SU-DHL-6 (cell line): ENCODE measurements around the gene GALNT6.
A peak's percentile ranks its signal among the peaks of the same experiment; 100 is the strongest.

Experiments used
- H2AFZ ChIP-seq: fragments of 200-600 bp; sonication (generic); 2 replicates; pipeline ENCODE4 v1.6.1; 2014; ENCODE audit warnings: low read depth, mild to moderate bottlenecking, moderate library complexity, mixed read lengths, antibody characterized with exemption, low read length; ENCODE audit not compliant: severe bottlenecking
- H3F3A ChIP-seq: fragments of 200-600 bp; shearing (Covaris generic); 2 replicates; pipeline ENCODE4 v1.6.0; 2016; ENCODE audit warnings: antibody characterized with exemption, mild to moderate bottlenecking; ENCODE audit not compliant: insufficient read depth
- H3K27ac ChIP-seq: fragments of 200-600 bp; sonication (generic); 2 replicates; pipeline ENCODE4 v1.5.1; 2016; ENCODE audit warnings: low read depth, mild to moderate bottlenecking, low read length, moderate library complexity, mixed read lengths
- H3K27me3 ChIP-seq: fragments of 200-600 bp; sonication (generic), shearing (Covaris generic); 2 replicates; pipeline ENCODE4 v1.6.0; 2014; ENCODE audit warnings: mild to moderate bottlenecking, low read length
- H3K36me3 ChIP-seq: fragments of 200-600 bp; sonication (generic); 2 replicates; pipeline ENCODE4 v1.6.1; 2014; ENCODE audit warnings: mild to moderate bottlenecking, low read length, mixed read lengths
- H3K4me2 ChIP-seq: fragments of 300-600, 200-600 bp; shearing (Covaris generic), sonication (generic); 2 replicates; pipeline ENCODE4 v1.6.0; 2014; ENCODE audit warnings: low read length, low read depth, mild to moderate bottlenecking; ENCODE audit not compliant: poor library complexity, severe bottlenecking
- H3K4me3 ChIP-seq: fragments of 200-600 bp; sonication (generic); 2 replicates; pipeline ENCODE4 v1.5.1; 2014; ENCODE audit warnings: antibody characterized with exemption, low read length, mild to moderate bottlenecking, mixed read lengths; ENCODE audit not compliant: insufficient read depth, poor library complexity, severe bottlenecking
- H3K79me2 ChIP-seq: fragments of 200-600 bp; sonication (generic); 2 replicates; pipeline ENCODE4 v1.6.1; 2014; ENCODE audit warnings: mild to moderate bottlenecking, low read length, moderate library complexity; ENCODE audit not compliant: insufficient read depth
- H3K9ac ChIP-seq: fragments of 200-600 bp; sonication (generic); 2 replicates; pipeline ENCODE4 v1.7.0; 2014; ENCODE audit warnings: mild to moderate bottlenecking, low read length
- H3K9me2 ChIP-seq: fragments of 200-600 bp; sonication (generic); replicated peaks from 2 replicates; pipeline ENCODE4 v1.6.1; 2014; ENCODE audit warnings: low read length; ENCODE audit not compliant: insufficient read depth
- H3K9me3 ChIP-seq: fragments of 200-600 bp; sonication (generic); 2 replicates; pipeline ENCODE4 v1.6.1; 2014; ENCODE audit warnings: low read length, mixed read lengths; ENCODE audit not compliant: insufficient read depth
- H4K20me1 ChIP-seq: fragments of 200-600 bp; sonication (generic); 2 replicates; pipeline ENCODE4 v1.6.1; 2014; ENCODE audit warnings: low read depth, mild to moderate bottlenecking, antibody characterized with exemption, low read length, moderate library complexity, mixed read lengths
- EZH2phosphoT487 ChIP-seq: fragments of 200-600 bp; sonication (generic), shearing (Covaris generic); conservative IDR thresholded peaks from 2 replicates; pipeline ENCODE4 v1.6.1; 2018; ENCODE audit warnings: mild to moderate bottlenecking, antibody characterized with exemption, low read length, moderate library complexity, mixed read lengths
- TF ChIP-seq, protein P1 (sequence below): fragments of 200-600 bp; sonication (generic); IDR thresholded peaks from one replicate; pipeline ENCODE4 v1.5.1; 2017; ENCODE audit warnings: antibody characterized with exemption, mild to moderate bottlenecking, low read length, moderate library complexity; ENCODE audit not compliant: insufficient read depth, poor library complexity, severe bottlenecking

GALNT6 gene

DNA sequence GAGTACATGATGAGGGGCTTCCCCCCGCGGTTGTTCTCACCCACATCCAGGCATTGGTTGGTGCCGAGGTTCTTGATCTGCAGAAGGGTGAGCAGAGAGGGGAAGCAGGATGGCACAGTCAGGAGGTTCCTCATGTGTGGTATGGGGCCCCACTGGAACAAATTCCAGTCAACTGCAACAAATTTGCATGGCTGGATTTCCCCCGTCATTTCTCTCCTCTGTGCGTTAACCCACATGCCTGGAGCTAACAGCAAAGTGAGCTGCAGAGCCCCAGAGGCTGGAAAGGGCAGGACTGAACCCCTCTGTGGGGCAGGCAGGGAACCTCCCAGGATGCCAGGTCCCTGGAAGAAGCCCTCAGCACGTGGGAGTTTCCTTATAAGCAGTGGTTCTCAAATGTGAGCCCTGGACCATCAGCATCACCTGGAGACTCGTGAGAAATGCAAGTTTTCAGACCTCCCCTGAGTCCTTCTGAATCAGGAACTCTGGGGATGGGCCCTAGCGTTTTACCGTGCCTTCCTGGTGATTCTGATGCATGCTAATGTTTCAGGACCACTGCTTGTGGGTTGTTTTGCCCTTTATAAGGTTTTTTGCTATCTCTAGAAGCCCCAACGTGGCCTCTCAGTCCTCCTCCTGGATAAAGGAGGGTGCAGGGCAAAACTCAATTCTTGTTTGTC is 33.7 kb downstream of the GALNT6 start:
- Histone ChIP-seq H3K27ac (no peak overlapping the region), H3K4me2 (no peak overlapping the region)

DNA sequence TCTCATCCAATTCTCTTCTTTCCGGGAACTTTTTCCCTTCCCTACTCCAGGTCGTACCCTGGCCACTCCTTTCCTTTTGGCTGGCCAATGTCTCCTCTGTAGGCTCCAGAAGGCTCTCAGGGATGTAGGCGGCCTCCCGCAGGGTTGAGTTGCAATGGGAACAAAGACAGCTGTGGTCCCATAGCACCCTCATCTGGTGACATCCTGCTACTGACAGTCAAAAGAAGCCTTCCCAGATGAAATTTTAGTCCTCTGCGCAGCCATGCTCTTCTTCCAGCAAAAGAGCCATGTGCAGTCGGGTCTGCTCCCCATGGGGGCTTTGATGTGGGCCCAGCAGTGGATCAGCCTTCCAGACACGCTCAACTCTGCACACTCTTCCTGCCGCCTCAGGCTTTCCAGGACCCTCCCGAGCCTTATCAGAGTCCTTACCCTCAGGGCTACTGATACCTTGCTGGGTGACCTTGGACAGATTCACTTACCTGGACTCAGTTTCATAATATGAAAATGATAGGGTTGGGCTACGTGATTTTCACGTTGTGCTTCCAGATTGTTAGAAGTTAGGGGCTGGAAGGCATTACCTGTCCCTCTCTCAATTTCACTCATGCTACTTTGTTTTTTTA is 39.2 kb downstream of the GALNT6 start:
- no peak overlapping the region for H3K9ac ChIP-seq
- no peaks in the 10 kb centered on the region for H3K79me2 ChIP-seq
- H2AFZ ChIP-seq: no peak overlapping the region
- H3K9me3 ChIP-seq: no peaks in the 10 kb centered on the region
- no peak overlapping the region for H3K4me2 ChIP-seq
- H3K27ac ChIP-seq: no peak overlapping the region
- H3K4me3 ChIP-seq: no peak overlapping the region
- H3K9me2 ChIP-seq: no peaks in the 10 kb centered on the region
- no peak for TF ChIP-seq EZH2phosphoT487
- TF ChIP-seq, protein P1, sequence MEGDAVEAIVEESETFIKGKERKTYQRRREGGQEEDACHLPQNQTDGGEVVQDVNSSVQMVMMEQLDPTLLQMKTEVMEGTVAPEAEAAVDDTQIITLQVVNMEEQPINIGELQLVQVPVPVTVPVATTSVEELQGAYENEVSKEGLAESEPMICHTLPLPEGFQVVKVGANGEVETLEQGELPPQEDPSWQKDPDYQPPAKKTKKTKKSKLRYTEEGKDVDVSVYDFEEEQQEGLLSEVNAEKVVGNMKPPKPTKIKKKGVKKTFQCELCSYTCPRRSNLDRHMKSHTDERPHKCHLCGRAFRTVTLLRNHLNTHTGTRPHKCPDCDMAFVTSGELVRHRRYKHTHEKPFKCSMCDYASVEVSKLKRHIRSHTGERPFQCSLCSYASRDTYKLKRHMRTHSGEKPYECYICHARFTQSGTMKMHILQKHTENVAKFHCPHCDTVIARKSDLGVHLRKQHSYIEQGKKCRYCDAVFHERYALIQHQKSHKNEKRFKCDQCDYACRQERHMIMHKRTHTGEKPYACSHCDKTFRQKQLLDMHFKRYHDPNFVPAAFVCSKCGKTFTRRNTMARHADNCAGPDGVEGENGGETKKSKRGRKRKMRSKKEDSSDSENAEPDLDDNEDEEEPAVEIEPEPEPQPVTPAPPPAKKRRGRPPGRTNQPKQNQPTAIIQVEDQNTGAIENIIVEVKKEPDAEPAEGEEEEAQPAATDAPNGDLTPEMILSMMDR: peak; percentile 18
- H4K20me1 ChIP-seq: no peaks in the 10 kb centered on the region
- no peaks in the 10 kb centered on the region for H3K36me3 ChIP-seq
- H3K27me3 ChIP-seq: peaks cover under 1% of the 10 kb centered on the region; the same call in 1 of the 2 replicates
- H3F3A ChIP-seq: no peaks in the 10 kb centered on the region

More for the DNA sequence above, 33.7 kb downstream of the GALNT6 start:
- Histone ChIP-seq H3K9me3 (no peaks in the 10 kb centered on the region), H3K27me3 (no peaks in the 10 kb centered on the region), H2AFZ (no peak overlapping the region), H3F3A (no peaks in the 10 kb centered on the region), H3K79me2 (no peaks in the 10 kb centered on the region), H3K4me3 (no peak overlapping the region), H3K9ac (no peak overlapping the region), H3K36me3 (no peaks in the 10 kb centered on the region), H4K20me1 (no peaks in the 10 kb centered on the region), H3K9me2 (no peaks in the 10 kb centered on the region)
- no peak for TF ChIP-seq EZH2phosphoT487
- TF ChIP-seq, protein P1: no peak

DNA sequence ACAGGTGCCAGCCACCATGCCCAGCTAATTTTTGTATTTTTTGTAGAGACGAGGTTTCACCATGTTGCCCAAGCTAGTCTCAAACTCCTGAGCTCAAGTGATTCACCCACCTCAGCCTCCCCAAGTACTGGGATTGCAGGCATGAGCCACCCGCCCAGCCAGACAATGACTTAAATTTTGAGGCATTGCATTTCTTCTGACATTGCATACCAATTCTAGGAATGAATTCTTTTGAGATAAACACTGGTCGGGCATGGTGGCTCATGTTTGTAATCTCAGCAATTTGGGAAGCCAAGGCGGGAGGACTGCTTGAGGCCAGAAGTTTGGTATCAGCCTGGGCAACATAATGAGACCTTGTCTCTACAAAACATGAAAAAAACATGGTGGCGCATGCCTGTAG is 42.2 kb downstream of the GALNT6 start:
- no peaks in the 10 kb centered on the region for H3K9me3 ChIP-seq
- TF ChIP-seq, protein P1: no peak
- no peak for TF ChIP-seq EZH2phosphoT487

More for the DNA sequence above, 42.2 kb downstream of the GALNT6 start:
- no peak overlapping the region for H3K4me3 ChIP-seq
- no peaks in the 10 kb centered on the region for H3K9me2 ChIP-seq
- no peak overlapping the region for H2AFZ ChIP-seq
- H4K20me1 ChIP-seq: no peaks in the 10 kb centered on the region
- H3K27me3 ChIP-seq: peaks cover 2% of the 10 kb centered on the region; the same call in 1 of the 2 replicates
- H3K36me3 ChIP-seq: no peaks in the 10 kb centered on the region
- H3K4me2 ChIP-seq: no peak overlapping the region
- no peak overlapping the region for H3K9ac ChIP-seq
- H3F3A ChIP-seq: no peaks in the 10 kb centered on the region
- no peaks in the 10 kb centered on the region for H3K79me2 ChIP-seq
- no peak overlapping the region for H3K27ac ChIP-seq
